ENCODE measurements around the gene EPAS1.

The EPAS1 gene

GRCh38 chr2:46421361-46421760, 124.2 kb downstream of the EPAS1 start:
- no peak for DNase-seq (ENCODE audit: extremely low read depth, low read depth)
- no peak for TF ChIP-seq CTCF (IDR thresholded peaks at IDR 0.05; ENCODE audit: low read depth, low read length)

GRCh38 chr2:46422717-46423394, 125.6 kb downstream of the EPAS1 start:
- DNase-seq (ENCODE audit: extremely low read depth, low read depth), result no peak
- no peak for TF ChIP-seq CTCF (IDR thresholded peaks at IDR 0.05; ENCODE audit: low read depth, low read length)

GRCh38 chr2:46424937-46425336, 127.7 kb downstream of the EPAS1 start:
- no peak for DNase-seq (ENCODE audit: extremely low read depth, low read depth)
- no peak for TF ChIP-seq CTCF (IDR thresholded peaks at IDR 0.05; ENCODE audit: low read depth, low read length)

GRCh38 chr2:46428911-46429436, 131.8 kb downstream of the EPAS1 start:
- no peak for DNase-seq (ENCODE audit: extremely low read depth, low read depth)
- TF ChIP-seq CTCF (IDR thresholded peaks at IDR 0.05; ENCODE audit: low read depth, low read length), result no peak

GRCh38 chr2:46430413-46430812, 133.2 kb downstream of the EPAS1 start:
- TF ChIP-seq CTCF (IDR thresholded peaks at IDR 0.05; ENCODE audit: low read depth, low read length), result no peak
- DNase-seq (ENCODE audit: extremely low read depth, low read depth), result no peak

GRCh38 chr2:46430992-46431391, 133.8 kb downstream of the EPAS1 start:
- TF ChIP-seq CTCF (IDR thresholded peaks at IDR 0.05; ENCODE audit: low read depth, low read length), result no peak
- DNase-seq (ENCODE audit: extremely low read depth, low read depth), result no peak

- DNase-seq (ENCODE audit: extremely low read depth, low read depth), result no peak
- TF ChIP-seq CTCF (IDR thresholded peaks at IDR 0.05; ENCODE audit: low read depth, low read length), result no peak
Observed at GRCh38 chr2:46431481-46432235, 134.5 kb downstream of the EPAS1 start.

All from AG09319 (cell line).